ENCODE data around the gene CNIH3.

The CNIH3 gene

GRCh38 chr1:224676551-224676950, 60.4 kb downstream of the CNIH3 start (continued):
- TF ChIP-seq PATZ1 (CRISPR knock-in tag; IDR thresholded peaks at IDR 0.05; ENCODE audit: borderline replicate concordance) (no peak), ARNTL (CRISPR knock-in tag; IDR thresholded peaks at IDR 0.05; ENCODE audit: borderline replicate concordance, low read depth) (no peak), CSDC2 (CRISPR knock-in tag; IDR thresholded peaks at IDR 0.05) (no peak), TCF4 (CRISPR knock-in tag; IDR thresholded peaks at IDR 0.05; ENCODE audit: borderline replicate concordance) (no peak), ZNF70 (CRISPR knock-in tag; IDR thresholded peaks at IDR 0.05) (no peak)

GRCh38 chr1:224678168-224678567, 62.1 kb downstream of the CNIH3 start:
- TF ChIP-seq RARB (CRISPR knock-in tag; IDR thresholded peaks at IDR 0.05): no peak
- TF ChIP-seq BACH2 (CRISPR knock-in tag; IDR thresholded peaks at IDR 0.05; ENCODE audit: borderline replicate concordance): no peak
- no peak for TF ChIP-seq TCF4 (CRISPR knock-in tag; IDR thresholded peaks at IDR 0.05; ENCODE audit: borderline replicate concordance)
- peak; percentile 95 for TF ChIP-seq ZNF70 (CRISPR knock-in tag; IDR thresholded peaks at IDR 0.05)
- TF ChIP-seq SNAI2 (CRISPR knock-in tag; IDR thresholded peaks at IDR 0.05): no peak
- ATAC-seq: no peak

- no peak for TF ChIP-seq CREB5 (CRISPR knock-in tag; IDR thresholded peaks at IDR 0.05; ENCODE audit: low read depth)
- no peak for TF ChIP-seq ESRRG (CRISPR knock-in tag; IDR thresholded peaks at IDR 0.05)
- TF ChIP-seq TOX (CRISPR knock-in tag; IDR thresholded peaks at IDR 0.05; ENCODE audit: borderline replicate concordance): no peak
- TF ChIP-seq ZC3H10 (CRISPR knock-in tag; IDR thresholded peaks at IDR 0.05): no peak
- no peak for TF ChIP-seq PATZ1 (CRISPR knock-in tag; IDR thresholded peaks at IDR 0.05; ENCODE audit: borderline replicate concordance)
- TF ChIP-seq RARB (CRISPR knock-in tag; IDR thresholded peaks at IDR 0.05): no peak
- TF ChIP-seq ZNF70 (CRISPR knock-in tag; IDR thresholded peaks at IDR 0.05): no peak
- no peak for ATAC-seq
Observed at GRCh38 chr1:224679606-224680005, 63.5 kb downstream of the CNIH3 start.

- no peak for ATAC-seq
- no peak for TF ChIP-seq TOX (CRISPR knock-in tag; IDR thresholded peaks at IDR 0.05; ENCODE audit: borderline replicate concordance)
- no peak for TF ChIP-seq ZNF70 (CRISPR knock-in tag; IDR thresholded peaks at IDR 0.05)
- TF ChIP-seq CREB5 (CRISPR knock-in tag; IDR thresholded peaks at IDR 0.05; ENCODE audit: low read depth): no peak
- TF ChIP-seq SNAI2 (CRISPR knock-in tag; IDR thresholded peaks at IDR 0.05): no peak
- TF ChIP-seq CSRNP3 (CRISPR knock-in tag; IDR thresholded peaks at IDR 0.05): no peak
- TF ChIP-seq ZC3H10 (CRISPR knock-in tag; IDR thresholded peaks at IDR 0.05): no peak
- no peak for TF ChIP-seq ZFP3 (CRISPR knock-in tag; IDR thresholded peaks at IDR 0.05)
- TF ChIP-seq PATZ1 (CRISPR knock-in tag; IDR thresholded peaks at IDR 0.05; ENCODE audit: borderline replicate concordance): no peak
- no peak for TF ChIP-seq CSDC2 (CRISPR knock-in tag; IDR thresholded peaks at IDR 0.05)
- no peak for TF ChIP-seq PPARA (CRISPR knock-in tag; IDR thresholded peaks at IDR 0.05; ENCODE audit: borderline replicate concordance)
Observed at GRCh38 chr1:224681816-224682215, 65.7 kb downstream of the CNIH3 start.

All from SK-N-SH treated with all-trans-retinoic acid at 6 μM for 48 hours (cell line).